SU-DHL-6 (cell line): Measurements from ENCODE around the gene ANO2.

Experiments
- H2AFZ ChIP-seq: fragments of 200-600 bp; sonication (generic); 2 replicates; pipeline ENCODE4 v1.6.1; 2014; ENCODE audit warnings: low read depth, mild to moderate bottlenecking, moderate library complexity, mixed read lengths, antibody characterized with exemption, low read length; ENCODE audit not compliant: severe bottlenecking
- H3F3A ChIP-seq: fragments of 200-600 bp; shearing (Covaris generic); 2 replicates; pipeline ENCODE4 v1.6.0; 2016; ENCODE audit warnings: antibody characterized with exemption, mild to moderate bottlenecking; ENCODE audit not compliant: insufficient read depth
- H3K27ac ChIP-seq: fragments of 200-600 bp; sonication (generic); 2 replicates; pipeline ENCODE4 v1.5.1; 2016; ENCODE audit warnings: low read depth, mild to moderate bottlenecking, low read length, moderate library complexity, mixed read lengths
- H3K27me3 ChIP-seq: fragments of 200-600 bp; sonication (generic), shearing (Covaris generic); 2 replicates; pipeline ENCODE4 v1.6.0; 2014; ENCODE audit warnings: mild to moderate bottlenecking, low read length
- H3K36me3 ChIP-seq: fragments of 200-600 bp; sonication (generic); 2 replicates; pipeline ENCODE4 v1.6.1; 2014; ENCODE audit warnings: mild to moderate bottlenecking, low read length, mixed read lengths
- H3K4me2 ChIP-seq: fragments of 300-600, 200-600 bp; shearing (Covaris generic), sonication (generic); 2 replicates; pipeline ENCODE4 v1.6.0; 2014; ENCODE audit warnings: low read length, low read depth, mild to moderate bottlenecking; ENCODE audit not compliant: poor library complexity, severe bottlenecking
- H3K4me3 ChIP-seq: fragments of 200-600 bp; sonication (generic); 2 replicates; pipeline ENCODE4 v1.5.1; 2014; ENCODE audit warnings: antibody characterized with exemption, low read length, mild to moderate bottlenecking, mixed read lengths; ENCODE audit not compliant: insufficient read depth, poor library complexity, severe bottlenecking
- H3K79me2 ChIP-seq: fragments of 200-600 bp; sonication (generic); 2 replicates; pipeline ENCODE4 v1.6.1; 2014; ENCODE audit warnings: mild to moderate bottlenecking, low read length, moderate library complexity; ENCODE audit not compliant: insufficient read depth
- H3K9ac ChIP-seq: fragments of 200-600 bp; sonication (generic); 2 replicates; pipeline ENCODE4 v1.7.0; 2014; ENCODE audit warnings: mild to moderate bottlenecking, low read length
- H3K9me2 ChIP-seq: fragments of 200-600 bp; sonication (generic); replicated peaks from 2 replicates; pipeline ENCODE4 v1.6.1; 2014; ENCODE audit warnings: low read length; ENCODE audit not compliant: insufficient read depth
- H3K9me3 ChIP-seq: fragments of 200-600 bp; sonication (generic); 2 replicates; pipeline ENCODE4 v1.6.1; 2014; ENCODE audit warnings: low read length, mixed read lengths; ENCODE audit not compliant: insufficient read depth
- H4K20me1 ChIP-seq: fragments of 200-600 bp; sonication (generic); 2 replicates; pipeline ENCODE4 v1.6.1; 2014; ENCODE audit warnings: low read depth, mild to moderate bottlenecking, antibody characterized with exemption, low read length, moderate library complexity, mixed read lengths
- CTCF ChIP-seq: fragments of 200-600 bp; sonication (generic); IDR thresholded peaks from one replicate; pipeline ENCODE4 v1.5.1; 2017; ENCODE audit warnings: antibody characterized with exemption, mild to moderate bottlenecking, low read length, moderate library complexity; ENCODE audit not compliant: insufficient read depth, poor library complexity, severe bottlenecking
- EZH2phosphoT487 ChIP-seq: fragments of 200-600 bp; sonication (generic), shearing (Covaris generic); conservative IDR thresholded peaks from 2 replicates; pipeline ENCODE4 v1.6.1; 2018; ENCODE audit warnings: mild to moderate bottlenecking, antibody characterized with exemption, low read length, moderate library complexity, mixed read lengths

ANO2 gene

GRCh38 chr12:5567016-5567725 is 377.9 kb downstream of the ANO2 start:
- Histone ChIP-seq H2AFZ (no peak overlapping the region), H3K9me3 (no peaks in the 10 kb centered on the region), H4K20me1 (no peaks in the 10 kb centered on the region), H3F3A (no peaks in the 10 kb centered on the region), H3K27ac (no peak overlapping the region), H3K4me2 (no peak overlapping the region), H3K79me2 (no peaks in the 10 kb centered on the region), H3K27me3 (no peaks in the 10 kb centered on the region), H3K4me3 (no peak overlapping the region), H3K36me3 (no peaks in the 10 kb centered on the region), H3K9me2 (no peaks in the 10 kb centered on the region), H3K9ac (no peak overlapping the region)
- TF ChIP-seq EZH2phosphoT487 (no peak), CTCF (no peak)

- H3K4me3 ChIP-seq = no peak overlapping the region
- no peaks in the 10 kb centered on the region for H4K20me1 ChIP-seq
- H3F3A ChIP-seq = no peaks in the 10 kb centered on the region
- no peaks in the 10 kb centered on the region for H3K79me2 ChIP-seq
- no peak overlapping the region for H3K27ac ChIP-seq
- no peak overlapping the region for H2AFZ ChIP-seq
- H3K9ac ChIP-seq = no peak overlapping the region
- no peak overlapping the region for H3K4me2 ChIP-seq
- H3K27me3 ChIP-seq = no peaks in the 10 kb centered on the region
- no peaks in the 10 kb centered on the region for H3K9me2 ChIP-seq
- no peaks in the 10 kb centered on the region for H3K9me3 ChIP-seq
- H3K36me3 ChIP-seq = no peaks in the 10 kb centered on the region
- TF ChIP-seq CTCF (no peak), EZH2phosphoT487 (no peak)
These were observed 379.0 kb downstream of the ANO2 start for GRCh38 chr12:5565933-5566599.

- no peaks in the 10 kb centered on the region for H4K20me1 ChIP-seq
- no peaks in the 10 kb centered on the region for H3K27me3 ChIP-seq
- no peaks in the 10 kb centered on the region for H3K79me2 ChIP-seq
- H3K9me3 ChIP-seq = no peaks in the 10 kb centered on the region
- no peaks in the 10 kb centered on the region for H3F3A ChIP-seq
- no peaks in the 10 kb centered on the region for H3K36me3 ChIP-seq
- H3K9ac ChIP-seq = no peak overlapping the region
- TF ChIP-seq EZH2phosphoT487 (no peak), CTCF (no peak)
- H3K9me2 ChIP-seq = no peaks in the 10 kb centered on the region
- no peak overlapping the region for H2AFZ ChIP-seq
- H3K4me2 ChIP-seq = no peak overlapping the region
- H3K4me3 ChIP-seq = no peak overlapping the region
- no peak overlapping the region for H3K27ac ChIP-seq
These were observed 382.5 kb downstream of the ANO2 start for GRCh38 chr12:5562581-5562980.
